GM18861 (cell line): ENCODE data around the gene CLCA1.

Experiments used
- ATAC-seq: cut with Tn5 transposase; IDR thresholded peaks from one replicate; pipeline ENCODE4 v1.9.1; 2021; ENCODE audit not compliant: unreplicated experiment

CLCA1 gene

GRCh38 chr1:86503406-86504136 is 34.8 kb downstream of the CLCA1 start:
- no peak for ATAC-seq

- no peak for ATAC-seq
Measured at GRCh38 chr1:86504137-86504479, 35.4 kb downstream of the CLCA1 start.

GRCh38 chr1:86504895-86505563 is 36.3 kb downstream of the CLCA1 start:
- no peak for ATAC-seq

- no peak for ATAC-seq
Measured at GRCh38 chr1:86505564-86505902, 36.8 kb downstream of the CLCA1 start.

GRCh38 chr1:86507935-86508582 is 39.3 kb downstream of the CLCA1 start:
- ATAC-seq, result no peak

GRCh38 chr1:86508583-86508969 is 39.8 kb downstream of the CLCA1 start:
- ATAC-seq, result no peak

- ATAC-seq, result no peak
Measured at GRCh38 chr1:86515597-86515996, 46.9 kb downstream of the CLCA1 start.

GRCh38 chr1:86516335-86516734 is 47.6 kb downstream of the CLCA1 start:
- no peak for ATAC-seq

GRCh38 chr1:86517336-86517735 is 48.6 kb downstream of the CLCA1 start:
- ATAC-seq, result no peak

GRCh38 chr1:86520789-86521521 is 52.2 kb downstream of the CLCA1 start:
- no peak for ATAC-seq

- ATAC-seq, result no peak
Measured at GRCh38 chr1:86521522-86521891, 52.8 kb downstream of the CLCA1 start.

- no peak for ATAC-seq
Measured at GRCh38 chr1:86522240-86522639, 53.5 kb downstream of the CLCA1 start.

GRCh38 chr1:86523670-86524354 is 55.1 kb downstream of the CLCA1 start:
- no peak for ATAC-seq

- ATAC-seq, result no peak
Measured at GRCh38 chr1:86527306-86527705, 58.6 kb downstream of the CLCA1 start.

GRCh38 chr1:86530211-86530845 is 61.6 kb downstream of the CLCA1 start:
- ATAC-seq, result no peak

- no peak for ATAC-seq
Measured at GRCh38 chr1:86537928-86538695, 69.4 kb downstream of the CLCA1 start.

GRCh38 chr1:86538775-86539174 is 70.0 kb downstream of the CLCA1 start:
- ATAC-seq, result no peak

- ATAC-seq, result no peak
Measured at GRCh38 chr1:86541859-86542258, 73.1 kb downstream of the CLCA1 start.

- no peak for ATAC-seq
Measured at GRCh38 chr1:86542631-86543030, 73.9 kb downstream of the CLCA1 start.

- ATAC-seq, result no peak
Measured at GRCh38 chr1:86546787-86547221, 78.1 kb downstream of the CLCA1 start, which contains the start of gene CLCA4. CLCA4 (plus strand) TSS chr1:86547078; CDS start chr1:86547120, 42 bp downstream.
